Omental fat pad (tissue), 4 donors: Measurements from ENCODE around the gene BCAS4. TPM values are rescaled to one million over a fixed set of nuclear protein-coding genes. Genes with fewer than 3 reads are reported as not detected.
A peak's percentile ranks its signal among the peaks of the same experiment; 100 is the strongest.

Experiments
- ATAC-seq: fragments of 150-250 bp; one replicate; pipeline ENCODE4 v1.9.1; 2016; ENCODE audit warnings: mild to moderate bottlenecking, moderate library complexity; ENCODE audit not compliant: low FRiP score
- DNase-seq: peaks from one replicate; pipeline ENCODE4 v3.0.0-alpha.2; 2019; ENCODE audit warnings: low spot score
- CTCF ChIP-seq, 3 donors: fragments of 450-650 bp; IDR thresholded peaks; one replicate each; pipeline ENCODE4 v1.5.1; 2016 to 2017; ENCODE audit warnings: antibody characterized with exemption in 3 of 3, mild to moderate bottlenecking in 3 of 3, moderate library complexity in 2 of 3
- total RNA-seq, 4 donors: library from RNA; depleted of rRNA; stranded (reverse); fragments of >200 nt; gene quantifications; one replicate each; pipeline ENCODE4 v1.1.0, GENCODE V29; 2016

The BCAS4 gene
- total RNA-seq, 4 donors from 2014 or later = 1.4 to 6.5 (median 3.1) TPM

- ATAC-seq (no peak), DNase-seq (no peak)
- TF ChIP-seq CTCF (IDR thresholded peaks at IDR 0.05) = no peak
Observed at GRCh38 chr20:50904067-50904570, 109.3 kb downstream of the BCAS4 start.

- no peak for TF ChIP-seq CTCF (IDR thresholded peaks at IDR 0.05)
- DNase-seq = no peak
- ATAC-seq = no peak
Observed at GRCh38 chr20:50909413-50909812, 114.6 kb downstream of the BCAS4 start.

GRCh38 chr20:50911030-50911429 is 116.2 kb downstream of the BCAS4 start:
- ATAC-seq = no peak
- no peak for DNase-seq
- TF ChIP-seq CTCF (IDR thresholded peaks at IDR 0.05) = no peak

- ATAC-seq (peak; percentile 20), DNase-seq (no peak)
- no peak for TF ChIP-seq CTCF (IDR thresholded peaks at IDR 0.05)
Observed at GRCh38 chr20:50911716-50912115, 116.9 kb downstream of the BCAS4 start.

- DNase-seq (no peak), ATAC-seq (no peak)
- TF ChIP-seq CTCF (IDR thresholded peaks at IDR 0.05) = no peak
Observed at GRCh38 chr20:50913690-50914375, 119.0 kb downstream of the BCAS4 start.

GRCh38 chr20:50915424-50915823 is 120.6 kb downstream of the BCAS4 start:
- DNase-seq = no peak
- TF ChIP-seq CTCF (IDR thresholded peaks at IDR 0.05) = no peak
- ATAC-seq = peak; percentile 17

GRCh38 chr20:50916257-50916656 is 121.4 kb downstream of the BCAS4 start:
- DNase-seq = no peak
- no peak for TF ChIP-seq CTCF (IDR thresholded peaks at IDR 0.05)

More at GRCh38 chr20:50916257-50916656, 121.4 kb downstream of the BCAS4 start:
- no peak for ATAC-seq
